ENCODE measurements around the gene CNN2.

GRCh38 chr19:1062387-1063029 is 36.1 kb downstream of the CNN2 start:
- TF ChIP-seq CTCF (IDR thresholded peaks at IDR 0.05; ENCODE audit: insufficient read depth, low read length) = no peak
- TF ChIP-seq, protein P1, sequence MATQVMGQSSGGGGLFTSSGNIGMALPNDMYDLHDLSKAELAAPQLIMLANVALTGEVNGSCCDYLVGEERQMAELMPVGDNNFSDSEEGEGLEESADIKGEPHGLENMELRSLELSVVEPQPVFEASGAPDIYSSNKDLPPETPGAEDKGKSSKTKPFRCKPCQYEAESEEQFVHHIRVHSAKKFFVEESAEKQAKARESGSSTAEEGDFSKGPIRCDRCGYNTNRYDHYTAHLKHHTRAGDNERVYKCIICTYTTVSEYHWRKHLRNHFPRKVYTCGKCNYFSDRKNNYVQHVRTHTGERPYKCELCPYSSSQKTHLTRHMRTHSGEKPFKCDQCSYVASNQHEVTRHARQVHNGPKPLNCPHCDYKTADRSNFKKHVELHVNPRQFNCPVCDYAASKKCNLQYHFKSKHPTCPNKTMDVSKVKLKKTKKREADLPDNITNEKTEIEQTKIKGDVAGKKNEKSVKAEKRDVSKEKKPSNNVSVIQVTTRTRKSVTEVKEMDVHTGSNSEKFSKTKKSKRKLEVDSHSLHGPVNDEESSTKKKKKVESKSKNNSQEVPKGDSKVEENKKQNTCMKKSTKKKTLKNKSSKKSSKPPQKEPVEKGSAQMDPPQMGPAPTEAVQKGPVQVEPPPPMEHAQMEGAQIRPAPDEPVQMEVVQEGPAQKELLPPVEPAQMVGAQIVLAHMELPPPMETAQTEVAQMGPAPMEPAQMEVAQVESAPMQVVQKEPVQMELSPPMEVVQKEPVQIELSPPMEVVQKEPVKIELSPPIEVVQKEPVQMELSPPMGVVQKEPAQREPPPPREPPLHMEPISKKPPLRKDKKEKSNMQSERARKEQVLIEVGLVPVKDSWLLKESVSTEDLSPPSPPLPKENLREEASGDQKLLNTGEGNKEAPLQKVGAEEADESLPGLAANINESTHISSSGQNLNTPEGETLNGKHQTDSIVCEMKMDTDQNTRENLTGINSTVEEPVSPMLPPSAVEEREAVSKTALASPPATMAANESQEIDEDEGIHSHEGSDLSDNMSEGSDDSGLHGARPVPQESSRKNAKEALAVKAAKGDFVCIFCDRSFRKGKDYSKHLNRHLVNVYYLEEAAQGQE (IDR thresholded peaks at IDR 0.05; ENCODE audit: insufficient replicate concordance, low read depth) = no peak

Measured in HL-60 (cell line).